Fibroblast of peridontal ligament (primary cell): ENCODE measurements around the gene CDO1.
"Not testable (repeated sequence)": the region's sequence is repeated elsewhere in the genome, so short reads cannot be mapped to it uniquely, and the experiment has no call there.

Experiments
- DNase-seq: peaks from one replicate; pipeline ENCODE4 v3.0.0-alpha.2; 2010; ENCODE audit errors: extremely low read depth

CDO1 gene

DNA sequence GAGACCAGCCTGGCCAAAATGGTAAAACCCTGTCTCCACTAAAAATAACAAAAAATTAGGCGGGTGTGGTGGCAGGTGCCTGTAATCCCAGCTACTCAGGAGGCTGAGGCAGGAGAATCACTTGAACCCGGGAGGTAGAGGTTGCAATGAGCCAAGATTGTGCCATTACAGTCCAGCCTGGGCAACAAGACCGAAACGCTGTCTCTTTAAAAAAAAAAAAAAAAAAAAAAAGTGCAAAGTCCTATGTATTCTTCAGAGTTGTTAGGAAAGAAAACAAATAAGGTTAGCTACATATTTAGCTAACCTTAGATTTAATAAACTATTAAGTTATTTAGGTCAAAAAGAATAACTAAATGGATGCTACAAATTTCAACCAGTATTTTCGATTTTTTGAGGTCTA lies 13.5 kb upstream of the CDO1 start:
- DNase-seq = no peak

DNA sequence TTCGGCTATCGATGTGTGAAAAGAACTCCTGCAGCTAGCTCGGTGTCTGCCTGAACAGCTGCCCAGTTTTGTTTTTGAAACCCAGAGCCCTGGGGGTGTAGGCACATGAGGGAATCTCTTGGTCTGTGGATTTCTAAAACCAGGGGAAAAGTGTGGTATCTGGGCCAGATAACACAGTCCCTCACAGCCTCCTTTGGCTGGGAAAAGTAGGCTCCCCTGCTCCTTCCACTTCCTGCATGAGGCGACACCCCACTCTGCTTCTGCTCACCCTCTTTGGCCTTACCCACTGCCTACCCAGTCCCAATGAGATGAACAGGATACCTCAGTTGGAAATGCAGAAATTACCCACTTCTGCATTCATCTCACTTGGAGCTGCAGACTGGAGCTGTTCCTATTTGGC lies 9.5 kb upstream of the CDO1 start:
- no peak for DNase-seq

DNA sequence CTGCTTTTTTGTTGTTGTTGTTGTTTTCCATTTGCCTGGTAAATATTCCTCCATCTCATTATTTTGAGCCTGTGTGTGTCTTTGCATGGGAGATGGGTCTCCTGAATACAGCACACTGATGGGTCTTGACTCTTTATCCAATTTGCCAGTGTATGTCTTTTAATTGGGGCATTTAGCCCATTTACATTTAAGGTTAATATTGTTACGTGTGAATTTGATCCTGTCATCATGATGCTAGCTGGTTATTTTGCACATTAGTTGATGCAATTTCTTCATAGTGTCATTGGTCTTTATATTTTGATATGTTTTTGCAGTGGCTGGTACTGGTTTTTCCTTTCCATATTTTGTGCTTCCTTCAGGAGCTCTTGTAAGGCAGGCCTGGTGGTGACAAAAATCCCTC lies 8.5 kb upstream of the CDO1 start:
- not testable (repeated sequence) for DNase-seq

GRCh38 chr5:115820846-115821245 lies 4.4 kb upstream of the CDO1 start:
- DNase-seq = no peak

DNA sequence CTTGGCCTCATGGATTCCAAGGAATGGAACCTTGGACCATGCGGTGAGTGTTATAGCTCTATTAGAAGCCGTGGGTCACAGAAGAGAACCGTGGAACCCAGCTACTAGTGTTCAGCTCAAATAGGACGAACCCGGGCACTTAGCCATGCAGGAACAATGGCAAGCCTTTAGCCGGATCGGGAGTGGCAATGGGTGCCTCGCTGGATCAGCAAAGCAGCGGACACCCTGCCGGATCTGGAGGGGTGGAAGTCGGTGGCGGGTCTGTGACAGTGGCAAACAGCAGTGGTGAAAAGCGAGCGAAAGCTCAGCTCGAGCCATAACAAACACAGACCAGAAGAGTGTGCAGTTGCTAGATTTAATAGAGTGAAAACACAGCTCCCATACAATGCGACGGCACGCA lies 2.4 kb upstream of the CDO1 start:
- DNase-seq = no peak

GRCh38 chr5:115817386-115817785 lies 927 bp upstream of the CDO1 start:
- no peak for DNase-seq

DNA sequence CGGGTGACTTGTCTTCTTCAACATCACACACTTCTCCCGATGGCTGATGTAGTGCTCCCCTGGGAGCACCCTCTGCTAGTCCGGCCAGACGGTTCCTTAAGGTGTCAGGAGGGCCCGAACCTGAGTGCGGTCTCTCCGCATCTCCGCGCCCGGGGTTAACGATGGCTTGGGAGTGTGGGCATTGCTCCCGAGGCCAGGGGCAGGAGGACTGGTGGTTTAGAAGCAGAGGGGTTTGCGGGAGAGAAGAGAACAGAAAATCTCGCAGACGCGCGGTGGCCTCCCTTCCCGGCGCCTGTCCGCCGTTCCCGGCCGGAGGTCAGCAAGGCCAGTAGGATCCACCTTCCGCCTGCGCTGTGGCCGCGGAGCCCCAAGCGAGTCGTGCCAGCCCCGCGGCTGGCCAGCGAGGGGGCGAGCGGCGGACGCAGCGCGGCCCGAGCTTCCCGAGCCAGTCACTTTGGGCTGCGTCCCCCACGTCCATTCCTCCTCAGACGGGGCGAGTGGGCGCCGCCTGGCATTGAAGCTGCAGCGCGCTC lies 700 bp downstream of the CDO1 start:
- no peak for DNase-seq

GRCh38 chr5:115815006-115815692 lies 1.3 kb downstream of the CDO1 start:
- peak; percentile 37 for DNase-seq

- no peak for DNase-seq
Measured at GRCh38 chr5:115813719-115814118, 2.7 kb downstream of the CDO1 start.

GRCh38 chr5:115812372-115812771 lies 4.1 kb downstream of the CDO1 start:
- no peak for DNase-seq

GRCh38 chr5:115811406-115811805 lies 5.1 kb downstream of the CDO1 start:
- no peak for DNase-seq

DNA sequence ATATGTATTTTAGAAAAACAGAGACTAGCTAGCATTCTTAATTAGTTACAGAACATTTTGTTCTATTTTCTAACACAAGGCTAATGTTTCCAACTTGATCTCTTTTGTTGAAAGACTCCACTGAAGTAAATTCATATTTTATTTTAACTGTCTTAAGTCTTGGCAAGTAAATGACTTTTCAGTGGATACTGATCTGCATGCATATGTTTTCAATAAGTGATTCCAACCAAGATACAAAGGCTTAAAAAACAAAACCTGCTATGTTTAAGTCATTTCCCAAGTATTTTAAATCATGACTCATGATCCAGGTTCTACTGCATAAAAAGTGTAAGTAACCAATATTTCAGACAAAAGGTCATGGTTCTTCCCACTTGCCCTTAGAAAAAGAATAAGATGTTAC lies 5.7 kb downstream of the CDO1 start:
- DNase-seq = peak; percentile 91

DNA sequence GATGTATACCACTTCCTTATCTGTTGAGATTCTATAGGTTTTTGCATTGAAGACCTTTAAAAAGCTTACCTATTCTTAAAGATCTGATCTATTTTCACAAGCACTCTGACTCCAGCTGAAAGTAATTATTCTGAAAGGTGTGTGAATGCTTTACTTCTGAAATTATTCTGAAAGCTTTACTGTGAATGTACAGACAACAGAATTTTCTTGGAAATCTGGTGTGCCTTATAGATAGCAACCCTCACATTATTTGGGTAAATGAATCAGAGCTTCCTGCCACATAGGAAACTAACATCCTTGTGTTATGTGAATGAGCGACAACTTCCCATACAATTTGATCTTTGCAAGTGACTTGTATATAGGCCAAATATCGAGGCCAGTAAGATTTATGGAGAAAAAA lies 6.5 kb downstream of the CDO1 start:
- no peak for DNase-seq

DNA sequence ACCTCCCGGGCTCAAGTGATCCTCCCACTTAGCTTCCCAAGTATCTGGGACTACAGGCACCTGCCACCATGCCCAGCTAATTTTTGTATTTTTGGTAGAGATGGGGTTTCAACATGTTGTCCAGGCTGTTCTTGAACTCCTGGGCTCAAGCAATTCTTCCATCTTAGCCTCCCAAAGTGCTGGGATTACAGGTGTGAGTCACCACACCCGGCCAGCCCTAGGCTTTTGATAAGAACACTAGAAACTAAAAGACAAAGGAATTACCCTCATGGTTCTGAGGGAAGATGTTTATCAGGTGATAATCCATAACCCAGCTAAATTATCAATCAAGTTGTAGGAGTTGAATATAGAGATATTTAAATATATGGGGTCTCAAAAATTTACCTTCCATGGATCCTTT lies 8.4 kb downstream of the CDO1 start:
- DNase-seq = not testable (repeated sequence)

GRCh38 chr5:115807654-115808052 lies 8.8 kb downstream of the CDO1 start:
- DNase-seq = no peak

DNA sequence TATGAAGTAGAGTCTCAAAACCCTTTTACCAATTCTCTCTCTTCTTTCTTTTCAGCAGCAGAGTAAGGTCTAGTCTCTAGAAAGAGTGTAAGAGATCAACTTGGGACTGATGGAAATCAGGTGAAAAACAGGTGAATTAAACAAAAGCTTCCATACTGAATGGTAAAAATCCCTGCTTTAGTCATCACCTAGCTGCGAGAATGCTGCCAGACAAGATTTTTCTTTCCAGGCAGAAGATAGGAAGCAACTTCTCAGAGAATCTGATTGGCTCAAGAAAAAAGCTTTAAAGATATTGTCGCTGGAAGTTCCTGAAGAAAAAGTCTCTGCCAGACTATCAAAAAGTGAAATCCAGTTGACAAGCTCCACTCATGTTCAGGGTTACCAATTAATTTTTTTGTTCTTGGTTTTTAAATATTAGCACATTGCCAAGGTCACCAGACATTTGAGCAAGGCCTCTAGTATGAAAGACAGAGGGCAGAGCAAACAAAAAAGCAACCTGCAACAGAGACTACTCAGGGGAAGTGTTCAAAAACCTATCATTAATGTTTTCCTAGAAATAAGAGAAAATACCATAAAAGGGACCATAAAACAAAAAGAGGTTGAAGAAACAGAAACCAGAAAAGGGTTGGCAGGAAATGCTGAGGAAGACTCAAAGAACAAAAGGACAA lies 9.3 kb downstream of the CDO1 start:
- DNase-seq = no peak

DNA sequence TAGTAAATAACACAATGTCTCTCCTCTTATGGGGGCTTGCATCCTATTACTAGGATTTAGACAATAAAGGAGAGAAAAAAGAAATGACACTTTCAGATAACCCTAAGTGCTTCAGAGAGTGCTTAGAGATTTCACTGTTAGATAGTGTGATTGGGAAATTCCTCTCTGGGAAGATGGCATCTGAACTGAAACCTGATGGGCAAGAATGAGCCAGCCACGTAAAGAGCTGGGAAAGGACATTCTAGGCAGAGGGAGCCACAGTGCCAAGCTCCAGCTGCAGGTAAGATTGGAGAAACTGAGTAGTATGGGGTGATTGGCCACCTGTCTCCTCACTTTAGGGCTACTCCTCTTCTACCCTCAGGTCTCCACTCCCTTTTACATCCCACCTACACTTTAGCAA lies 14.5 kb downstream of the CDO1 start:
- DNase-seq = no peak

- no peak for DNase-seq
Measured at GRCh38 chr5:115801152-115801551, 15.3 kb downstream of the CDO1 start.

DNA sequence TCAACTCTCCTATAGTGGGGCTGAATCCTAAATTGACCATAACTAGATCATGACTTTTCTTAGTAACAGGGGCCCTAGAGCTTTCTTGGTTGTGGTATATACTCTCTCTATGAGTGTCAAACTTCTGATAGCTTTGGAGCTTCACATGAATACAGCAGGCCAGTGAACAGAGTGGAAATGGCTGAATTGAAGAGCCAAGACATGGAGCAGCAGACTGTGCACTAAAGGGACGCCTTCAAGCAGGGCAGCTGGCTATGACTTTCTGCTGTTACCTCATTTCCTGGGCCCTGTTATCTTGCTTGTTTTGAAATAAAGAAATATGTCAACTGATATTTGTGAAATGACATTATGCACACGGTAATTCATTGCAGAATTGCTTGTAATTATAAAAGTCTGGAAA lies 16.4 kb downstream of the CDO1 start:
- DNase-seq = no peak

- no peak for DNase-seq
Measured at GRCh38 chr5:115798252-115798651, 18.2 kb downstream of the CDO1 start.

- no peak for DNase-seq
Measured at GRCh38 chr5:115796656-115797055, 19.8 kb downstream of the CDO1 start.

- DNase-seq = no peak
Measured at GRCh38 chr5:115795700-115796099, 20.8 kb downstream of the CDO1 start.

DNA sequence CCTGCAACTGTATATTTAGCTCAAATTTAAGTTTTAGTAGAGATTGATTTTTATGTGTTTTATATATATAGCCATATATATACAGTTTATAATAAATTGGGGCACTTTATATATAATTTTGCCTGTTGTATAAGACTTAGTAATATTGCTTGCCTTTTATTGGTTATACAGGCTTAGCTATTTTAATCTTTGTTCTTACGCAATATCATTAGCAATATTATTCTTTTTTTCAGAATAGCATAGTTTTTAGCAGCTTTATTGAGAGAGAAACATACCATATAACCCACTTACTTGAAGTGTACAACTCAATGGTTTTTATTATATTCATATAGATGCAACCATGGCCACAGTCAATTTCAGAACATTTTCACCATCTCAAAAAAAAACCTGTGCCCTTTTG lies 28.0 kb downstream of the CDO1 start:
- no peak for DNase-seq

GRCh38 chr5:115787426-115787825 lies 29.0 kb downstream of the CDO1 start:
- no peak for DNase-seq
